Measurements from ENCODE around the gene GRB2. TPM values are rescaled to one million over a fixed set of nuclear protein-coding genes. Genes with fewer than 3 reads are reported as not detected.
"Not testable (repeated sequence)": the region's sequence is repeated elsewhere in the genome, so short reads cannot be mapped to it uniquely, and the experiment has no call there.

The GRB2 gene
- total RNA-seq, 1 donor from 2014 or later, result 102 TPM

GRCh38 chr17:75373280-75373679 is 32.2 kb downstream of the GRB2 start:
- Histone ChIP-seq H3K36me3 (ENCODE audit: control insufficient read depth, insufficient read depth, low read length) (peaks cover 5% of the 10 kb centered on the region), H3K27me3 (ENCODE audit: control insufficient read depth, insufficient read depth, low read length) (no peaks in the 10 kb centered on the region), H3K4me3 (ENCODE audit: low read depth, low read length) (no peak overlapping the region)
- no peak for FAIRE-seq
- no peak for DNase-seq (ENCODE audit: low read depth)
- TF ChIP-seq CTCF (IDR thresholded peaks at IDR 0.05; ENCODE audit: insufficient read depth, low read length, severe bottlenecking), result no peak

- DNase-seq (ENCODE audit: low read depth) (no peak), FAIRE-seq (no peak)
- H3K27me3 ChIP-seq (ENCODE audit: control insufficient read depth, insufficient read depth, low read length), result no peaks in the 10 kb centered on the region
- H3K4me3 ChIP-seq (ENCODE audit: low read depth, low read length), result no peak overlapping the region
- TF ChIP-seq CTCF (IDR thresholded peaks at IDR 0.05; ENCODE audit: insufficient read depth, low read length, severe bottlenecking), result no peak
- peaks cover 5% of the 10 kb centered on the region for H3K36me3 ChIP-seq (ENCODE audit: control insufficient read depth, insufficient read depth, low read length)
Measured at GRCh38 chr17:75371981-75372380, 33.5 kb downstream of the GRB2 start.

GRCh38 chr17:75371339-75371738 is 34.1 kb downstream of the GRB2 start:
- no peak for DNase-seq (ENCODE audit: low read depth)
- no peak for FAIRE-seq
- Histone ChIP-seq H3K4me3 (ENCODE audit: low read depth, low read length) (no peak overlapping the region), H3K27me3 (ENCODE audit: control insufficient read depth, insufficient read depth, low read length) (no peaks in the 10 kb centered on the region), H3K36me3 (ENCODE audit: control insufficient read depth, insufficient read depth, low read length) (peaks cover 3% of the 10 kb centered on the region)
- TF ChIP-seq CTCF (IDR thresholded peaks at IDR 0.05; ENCODE audit: insufficient read depth, low read length, severe bottlenecking), result no peak

GRCh38 chr17:75370286-75370915 is 35.1 kb downstream of the GRB2 start:
- peaks cover 3% of the 10 kb centered on the region for H3K36me3 ChIP-seq (ENCODE audit: control insufficient read depth, insufficient read depth, low read length)
- FAIRE-seq (no peak), DNase-seq (ENCODE audit: low read depth) (no peak)
- no peaks in the 10 kb centered on the region for H3K27me3 ChIP-seq (ENCODE audit: control insufficient read depth, insufficient read depth, low read length)
- no peak overlapping the region for H3K4me3 ChIP-seq (ENCODE audit: low read depth, low read length)
- no peak for TF ChIP-seq CTCF (IDR thresholded peaks at IDR 0.05; ENCODE audit: insufficient read depth, low read length, severe bottlenecking)

- H3K27me3 ChIP-seq (ENCODE audit: control insufficient read depth, insufficient read depth, low read length); FAIRE-seq; H3K4me3 ChIP-seq (ENCODE audit: low read depth, low read length); H3K36me3 ChIP-seq (ENCODE audit: control insufficient read depth, insufficient read depth, low read length); DNase-seq (ENCODE audit: low read depth): not testable (repeated sequence)
Measured at GRCh38 chr17:75367838-75368789, 37.4 kb downstream of the GRB2 start.

GRCh38 chr17:75367312-75367711 is 38.2 kb downstream of the GRB2 start:
- TF ChIP-seq CTCF (IDR thresholded peaks at IDR 0.05; ENCODE audit: insufficient read depth, low read length, severe bottlenecking), result no peak
- H3K4me3 ChIP-seq (ENCODE audit: low read depth, low read length), result no peak overlapping the region
- H3K27me3 ChIP-seq (ENCODE audit: control insufficient read depth, insufficient read depth, low read length), result no peaks in the 10 kb centered on the region
- H3K36me3 ChIP-seq (ENCODE audit: control insufficient read depth, insufficient read depth, low read length), result no peaks in the 10 kb centered on the region
- DNase-seq (ENCODE audit: low read depth) (peak; percentile 70), FAIRE-seq (no peak)

Data from bronchial epithelial cell (primary cell).